ENCODE results near the gene NDRG2.

DNA sequence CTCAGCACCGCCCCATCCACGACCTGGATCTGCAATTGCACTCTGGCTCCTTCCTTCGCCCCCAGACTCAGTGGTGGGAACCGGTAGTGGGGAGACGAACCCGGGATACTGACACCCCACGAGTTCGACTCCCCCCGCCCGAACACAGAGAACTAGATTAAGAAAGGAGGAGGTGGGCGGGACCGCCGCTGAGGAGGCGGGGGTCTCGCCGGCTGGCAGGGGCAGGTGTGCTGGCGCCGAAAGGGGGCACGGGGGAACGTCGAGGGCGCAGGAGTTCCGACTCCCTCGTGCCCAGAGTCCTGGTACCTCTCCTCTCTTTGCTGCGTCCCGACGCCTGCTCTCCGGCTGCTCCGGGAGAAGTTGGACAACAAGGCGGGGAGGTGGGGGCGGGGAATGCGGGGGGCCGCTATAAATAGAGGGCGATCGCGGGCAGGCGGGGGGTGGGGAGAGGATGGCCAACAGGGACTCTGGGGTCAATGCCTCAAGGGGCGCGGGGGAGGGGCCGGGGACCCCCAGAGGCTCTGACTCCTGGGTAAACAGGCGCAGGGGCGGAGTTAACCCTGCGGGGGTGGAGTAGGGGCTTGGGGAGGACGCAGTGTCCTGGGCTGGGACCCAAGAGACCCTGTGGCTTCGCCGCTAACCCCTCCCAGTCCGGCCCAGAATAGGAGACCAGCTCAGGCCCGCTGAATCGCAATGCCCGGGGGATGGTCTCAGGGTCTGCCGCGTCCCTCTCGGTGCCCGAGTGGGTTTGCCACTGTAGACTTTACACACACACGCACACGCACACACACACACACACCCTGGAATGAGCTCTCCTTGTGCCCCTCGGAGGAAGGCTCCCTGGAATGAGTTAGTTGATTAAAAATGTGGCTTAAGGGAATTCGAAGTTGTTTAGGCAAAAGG is 761 bp upstream of the NDRG2 start:
- TF ChIP-seq SRF (IDR thresholded peaks at IDR 0.05; ENCODE audit: low read depth) (no peak), POLR2A (IDR thresholded peaks at IDR 0.05; ENCODE audit: borderline replicate concordance, extremely low read depth, insufficient read depth, insufficient read length) (no peak), POLR2AphosphoS5 (IDR thresholded peaks at IDR 0.05; ENCODE audit: low read depth, low read length) (no peak), YY1 (IDR thresholded peaks at IDR 0.05; ENCODE audit: extremely low read depth, insufficient replicate concordance, low read depth, low read length) (no peak), CBX3 (IDR thresholded peaks at IDR 0.05; ENCODE audit: low read depth) (no peak)
- TF ChIP-seq, protein P1, sequence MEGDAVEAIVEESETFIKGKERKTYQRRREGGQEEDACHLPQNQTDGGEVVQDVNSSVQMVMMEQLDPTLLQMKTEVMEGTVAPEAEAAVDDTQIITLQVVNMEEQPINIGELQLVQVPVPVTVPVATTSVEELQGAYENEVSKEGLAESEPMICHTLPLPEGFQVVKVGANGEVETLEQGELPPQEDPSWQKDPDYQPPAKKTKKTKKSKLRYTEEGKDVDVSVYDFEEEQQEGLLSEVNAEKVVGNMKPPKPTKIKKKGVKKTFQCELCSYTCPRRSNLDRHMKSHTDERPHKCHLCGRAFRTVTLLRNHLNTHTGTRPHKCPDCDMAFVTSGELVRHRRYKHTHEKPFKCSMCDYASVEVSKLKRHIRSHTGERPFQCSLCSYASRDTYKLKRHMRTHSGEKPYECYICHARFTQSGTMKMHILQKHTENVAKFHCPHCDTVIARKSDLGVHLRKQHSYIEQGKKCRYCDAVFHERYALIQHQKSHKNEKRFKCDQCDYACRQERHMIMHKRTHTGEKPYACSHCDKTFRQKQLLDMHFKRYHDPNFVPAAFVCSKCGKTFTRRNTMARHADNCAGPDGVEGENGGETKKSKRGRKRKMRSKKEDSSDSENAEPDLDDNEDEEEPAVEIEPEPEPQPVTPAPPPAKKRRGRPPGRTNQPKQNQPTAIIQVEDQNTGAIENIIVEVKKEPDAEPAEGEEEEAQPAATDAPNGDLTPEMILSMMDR (IDR thresholded peaks at IDR 0.05 in 2 of 3, conservative IDR thresholded peaks at IDR 0.05 in 1 of 3; ENCODE audit: borderline replicate concordance in 1 of 3, insufficient read depth in 1 of 3, low read depth in 2 of 3, low read length in 2 of 3): no peak
- TF ChIP-seq, protein P2, sequence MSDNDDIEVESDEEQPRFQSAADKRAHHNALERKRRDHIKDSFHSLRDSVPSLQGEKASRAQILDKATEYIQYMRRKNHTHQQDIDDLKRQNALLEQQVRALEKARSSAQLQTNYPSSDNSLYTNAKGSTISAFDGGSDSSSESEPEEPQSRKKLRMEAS (IDR thresholded peaks at IDR 0.05): no peak

Data from HCT116 (cell line).